ENCODE results near the gene PLEKHH2.
"Not testable (repeated sequence)": the region's sequence is repeated elsewhere in the genome, so short reads cannot be mapped to it uniquely, and the experiment has no call there.

PLEKHH2 gene

DNA sequence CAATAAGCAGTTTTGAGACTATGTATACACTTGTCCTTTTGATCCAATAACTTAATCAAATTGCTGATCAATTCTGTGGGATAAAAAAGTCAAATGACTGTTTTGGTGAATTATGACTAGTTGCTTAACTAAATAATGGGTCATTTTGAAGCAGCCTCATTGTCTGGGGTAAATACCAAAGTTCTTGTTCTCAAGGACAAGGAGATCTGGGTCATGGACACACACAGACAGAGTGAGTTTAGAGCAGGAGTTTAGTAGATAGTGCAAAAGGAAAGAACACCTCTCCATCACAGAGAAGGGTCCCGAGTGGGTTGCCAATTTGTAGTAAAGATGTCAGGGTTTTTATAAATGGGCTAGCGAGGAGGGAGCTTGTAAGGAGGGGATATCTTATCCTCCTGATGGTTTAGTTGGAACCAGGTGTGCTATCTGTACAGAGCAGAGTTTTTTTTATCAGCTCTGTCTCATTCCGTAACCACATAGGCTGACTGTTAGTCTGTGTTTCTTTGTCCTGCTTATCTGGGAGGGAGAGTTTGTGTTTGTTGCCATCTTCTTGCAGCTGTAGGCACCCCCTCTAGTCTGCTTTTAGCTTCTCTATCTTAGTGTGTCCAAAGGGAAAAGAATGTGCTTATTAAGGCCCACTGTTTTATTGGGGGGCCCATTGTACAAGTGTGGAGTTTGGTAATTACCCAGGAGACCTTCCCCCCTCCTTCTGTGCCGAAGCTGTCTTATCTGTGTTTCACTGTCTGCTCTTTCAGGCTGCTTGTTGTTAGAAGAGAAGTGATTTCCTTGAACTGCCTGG lies 87.9 kb downstream of the PLEKHH2 start:
- TF ChIP-seq, protein P1, sequence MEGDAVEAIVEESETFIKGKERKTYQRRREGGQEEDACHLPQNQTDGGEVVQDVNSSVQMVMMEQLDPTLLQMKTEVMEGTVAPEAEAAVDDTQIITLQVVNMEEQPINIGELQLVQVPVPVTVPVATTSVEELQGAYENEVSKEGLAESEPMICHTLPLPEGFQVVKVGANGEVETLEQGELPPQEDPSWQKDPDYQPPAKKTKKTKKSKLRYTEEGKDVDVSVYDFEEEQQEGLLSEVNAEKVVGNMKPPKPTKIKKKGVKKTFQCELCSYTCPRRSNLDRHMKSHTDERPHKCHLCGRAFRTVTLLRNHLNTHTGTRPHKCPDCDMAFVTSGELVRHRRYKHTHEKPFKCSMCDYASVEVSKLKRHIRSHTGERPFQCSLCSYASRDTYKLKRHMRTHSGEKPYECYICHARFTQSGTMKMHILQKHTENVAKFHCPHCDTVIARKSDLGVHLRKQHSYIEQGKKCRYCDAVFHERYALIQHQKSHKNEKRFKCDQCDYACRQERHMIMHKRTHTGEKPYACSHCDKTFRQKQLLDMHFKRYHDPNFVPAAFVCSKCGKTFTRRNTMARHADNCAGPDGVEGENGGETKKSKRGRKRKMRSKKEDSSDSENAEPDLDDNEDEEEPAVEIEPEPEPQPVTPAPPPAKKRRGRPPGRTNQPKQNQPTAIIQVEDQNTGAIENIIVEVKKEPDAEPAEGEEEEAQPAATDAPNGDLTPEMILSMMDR (IDR thresholded peaks at IDR 0.05; ENCODE audit: low read depth, low read length): no peak

DNA sequence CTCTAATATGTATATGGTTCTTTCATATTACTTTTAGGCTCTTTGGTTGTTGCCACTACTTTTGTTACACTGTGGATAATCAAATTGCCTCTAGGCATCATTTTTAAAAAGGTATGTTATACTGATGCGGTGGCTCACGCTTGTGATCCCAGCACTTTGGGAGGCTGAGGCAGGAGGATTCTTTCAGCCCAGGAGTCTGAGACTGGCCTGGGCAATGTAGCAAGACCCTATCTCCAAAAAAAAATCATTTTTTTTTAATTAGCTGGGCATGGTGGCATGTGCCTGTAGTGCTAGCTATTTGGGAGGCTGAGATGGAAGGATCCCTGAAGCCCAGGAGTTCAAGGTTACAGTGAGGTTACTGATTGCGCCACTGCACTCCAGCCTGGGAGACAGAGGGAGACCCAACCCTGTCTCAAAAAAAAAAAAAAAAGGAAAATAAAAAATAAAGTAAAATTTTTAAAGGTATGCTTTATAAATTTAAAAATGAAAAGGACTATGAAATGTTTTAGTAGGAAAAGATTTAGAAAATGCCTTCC lies 88.7 kb downstream of the PLEKHH2 start:
- TF ChIP-seq, protein P1 (IDR thresholded peaks at IDR 0.05; ENCODE audit: low read depth, low read length): no peak
- DNase-seq (ENCODE audit: extremely low read depth, low read depth): no peak

More for the DNA sequence above, 87.9 kb downstream of the PLEKHH2 start:
- DNase-seq (ENCODE audit: extremely low read depth, low read depth): no peak

- not testable (repeated sequence) for DNase-seq (ENCODE audit: extremely low read depth, low read depth)
Observed at GRCh38 chr2:43726961-43727633, 90.0 kb downstream of the PLEKHH2 start.

DNA sequence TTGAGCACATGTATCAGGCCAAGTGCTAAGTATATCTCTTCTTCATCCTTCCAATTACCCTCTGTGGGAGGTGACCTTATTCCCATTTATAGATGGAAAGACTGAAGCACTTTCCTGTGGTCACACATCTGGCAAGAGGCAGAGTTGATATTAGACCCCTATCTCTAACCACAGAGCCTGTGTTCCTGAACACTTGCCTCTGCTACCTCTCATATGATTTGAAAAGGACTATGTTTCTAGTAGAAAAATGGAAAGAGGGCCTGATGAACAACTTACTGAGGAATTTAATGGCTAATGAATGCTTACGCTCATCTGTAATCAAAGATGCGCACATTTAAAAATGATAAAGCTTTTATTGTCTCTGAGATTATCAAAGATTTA lies 90.6 kb downstream of the PLEKHH2 start:
- DNase-seq (ENCODE audit: extremely low read depth, low read depth): no peak
- TF ChIP-seq, protein P1 (IDR thresholded peaks at IDR 0.05; ENCODE audit: low read depth, low read length): no peak

DNA sequence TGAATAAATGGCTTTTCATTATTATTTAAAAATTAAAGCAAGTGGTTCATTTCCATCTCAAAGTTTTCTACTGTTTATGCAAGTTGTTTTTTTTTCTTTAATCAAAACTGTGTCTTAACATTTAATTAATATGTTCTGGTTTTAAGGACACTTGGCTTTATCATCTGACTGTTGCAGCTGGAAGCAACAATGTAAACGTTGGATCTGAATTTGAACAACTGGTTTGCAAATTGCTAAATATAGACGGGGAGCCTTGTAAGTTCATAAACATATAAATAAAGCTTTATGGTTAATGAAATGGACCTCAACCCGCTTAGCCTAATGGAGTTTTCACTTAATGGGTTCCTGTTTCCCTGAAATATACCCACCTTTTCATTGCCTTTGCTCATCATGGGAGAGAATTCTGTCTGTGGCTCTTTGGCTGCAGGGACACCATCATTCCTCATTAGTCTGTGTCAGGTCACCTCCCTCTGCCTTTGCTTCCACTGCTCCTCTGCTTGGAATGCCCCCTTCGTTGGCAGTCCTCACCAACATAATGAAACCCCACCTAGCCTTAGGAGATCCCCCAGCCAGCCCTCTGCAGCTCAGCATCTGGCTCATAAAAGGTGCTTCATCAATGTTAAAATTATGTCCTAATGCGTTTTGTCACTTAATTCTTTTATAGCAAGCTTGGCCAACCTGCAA lies 92.6 kb downstream of the PLEKHH2 start:
- TF ChIP-seq, protein P1 (IDR thresholded peaks at IDR 0.05; ENCODE audit: low read depth, low read length): no peak
- DNase-seq (ENCODE audit: extremely low read depth, low read depth): no peak

DNA sequence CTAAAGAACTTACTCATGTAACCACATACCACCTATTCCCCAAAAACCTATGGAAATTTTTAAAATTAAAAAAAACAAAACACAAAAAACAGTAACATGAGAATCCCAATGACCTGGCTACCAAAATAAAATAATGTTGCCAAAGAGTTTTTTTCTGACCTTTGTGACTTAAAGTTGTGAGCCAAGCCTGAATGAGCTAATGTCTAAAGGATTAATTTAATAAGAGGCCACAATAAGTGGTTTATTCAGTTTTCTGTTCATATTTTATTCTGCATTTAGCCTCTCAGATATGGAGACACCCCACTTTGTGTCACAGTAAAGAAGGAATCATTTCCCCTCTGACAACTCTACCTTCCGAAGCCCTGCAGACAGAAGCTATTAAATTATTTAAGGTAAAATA lies 94.2 kb downstream of the PLEKHH2 start:
- TF ChIP-seq, protein P1 (IDR thresholded peaks at IDR 0.05; ENCODE audit: low read depth, low read length): no peak
- DNase-seq (ENCODE audit: extremely low read depth, low read depth): no peak

GRCh38 chr2:43736637-43737036 lies 99.6 kb downstream of the PLEKHH2 start:
- TF ChIP-seq, protein P1 (IDR thresholded peaks at IDR 0.05; ENCODE audit: low read depth, low read length): no peak
- DNase-seq (ENCODE audit: extremely low read depth, low read depth): no peak
